Measurements from ENCODE around the gene DOCK2.
"Not testable (repeated sequence)": the region's sequence is repeated elsewhere in the genome, so short reads cannot be mapped to it uniquely, and the experiment has no call there.

Gene DOCK2

DNA sequence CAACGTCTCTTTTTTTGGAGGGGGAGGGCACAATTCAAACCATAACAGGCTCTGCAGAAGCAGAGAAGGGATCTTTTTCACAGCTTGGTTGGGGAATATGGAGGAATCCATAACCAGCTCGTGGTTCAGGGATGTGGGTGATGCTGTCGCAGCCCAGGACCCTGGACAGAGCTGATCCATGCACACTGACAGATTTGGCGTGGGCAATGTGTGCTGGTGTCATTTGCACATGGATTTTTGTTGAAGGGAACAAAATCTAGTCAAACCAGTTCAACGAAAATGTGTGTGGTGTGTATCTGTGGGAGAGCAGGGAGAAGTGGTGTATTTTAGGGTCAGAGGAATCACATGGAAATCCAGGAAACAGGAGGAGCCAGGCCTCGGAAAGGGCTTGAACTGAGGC, 4.2 kb downstream of the DOCK2 start:
- no peak for DNase-seq

DNA sequence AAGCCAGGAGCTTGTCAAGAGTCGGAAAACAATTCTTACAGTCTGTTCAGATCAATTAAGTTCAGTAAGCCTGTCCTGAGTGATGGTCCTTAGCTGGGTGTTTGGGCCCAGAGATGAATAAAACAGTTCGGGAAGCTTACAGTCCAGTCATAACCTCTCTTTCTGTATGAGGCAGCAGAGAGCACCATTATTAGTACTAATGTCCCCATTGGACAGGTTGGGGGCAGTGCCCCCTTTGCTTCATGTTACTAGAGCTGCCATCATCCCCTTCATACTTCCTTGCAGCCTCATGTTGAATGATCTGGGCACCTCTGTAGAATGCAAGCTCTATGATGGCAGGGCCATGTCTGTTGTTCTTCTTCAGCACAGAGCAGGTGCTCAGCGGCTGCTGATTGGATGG, 9.8 kb downstream of the DOCK2 start:
- DNase-seq, result no peak

DNA sequence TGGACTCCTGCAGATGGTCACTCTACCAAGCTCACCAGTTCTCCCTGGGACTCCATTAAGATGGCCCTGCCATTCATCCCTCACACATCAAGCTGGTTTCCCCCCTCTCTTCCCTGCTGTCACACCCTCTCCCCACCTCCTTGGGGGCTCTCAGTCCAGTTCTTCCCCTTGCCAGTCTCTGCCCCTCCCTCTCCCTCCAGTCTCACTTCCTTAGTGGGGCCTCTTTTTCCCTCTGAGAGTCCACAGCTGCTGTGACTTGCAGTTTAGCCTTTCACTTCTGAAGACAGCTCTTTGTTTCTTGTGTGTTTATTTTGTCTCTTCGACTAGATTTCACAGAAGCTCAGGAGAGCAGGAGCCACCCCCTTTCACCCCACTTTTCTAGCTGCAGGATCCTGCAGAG, 10.5 kb downstream of the DOCK2 start:
- no peak for DNase-seq

DNA sequence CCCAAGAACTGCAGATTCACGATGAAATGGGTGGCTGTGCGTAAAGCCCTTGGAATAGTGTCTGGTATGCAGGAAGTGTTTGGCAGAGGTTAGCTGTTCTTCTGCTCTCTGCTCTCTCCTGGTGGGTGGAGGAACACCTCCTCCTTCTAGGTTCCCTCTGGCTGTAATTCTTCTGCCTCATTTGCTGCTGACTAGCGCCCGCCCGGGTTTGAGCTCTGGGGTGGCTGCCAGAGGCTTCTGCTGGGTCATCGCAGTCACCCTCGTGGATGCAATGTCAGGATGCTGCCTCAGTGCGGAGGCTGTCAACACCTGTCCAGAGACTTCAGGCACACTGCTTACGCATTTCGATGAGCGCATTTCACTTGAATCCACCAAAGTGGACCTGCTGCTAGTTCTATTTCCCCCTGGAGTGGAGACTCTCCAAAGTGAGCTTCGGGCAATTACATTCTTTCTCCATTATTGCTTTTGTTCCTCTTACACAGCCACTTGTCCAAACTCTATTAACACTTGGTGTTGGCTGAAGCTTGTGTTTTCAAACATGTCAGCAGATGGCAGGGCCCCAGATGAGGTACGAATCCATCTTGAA, 11.7 kb downstream of the DOCK2 start:
- DNase-seq, result no peak

DNA sequence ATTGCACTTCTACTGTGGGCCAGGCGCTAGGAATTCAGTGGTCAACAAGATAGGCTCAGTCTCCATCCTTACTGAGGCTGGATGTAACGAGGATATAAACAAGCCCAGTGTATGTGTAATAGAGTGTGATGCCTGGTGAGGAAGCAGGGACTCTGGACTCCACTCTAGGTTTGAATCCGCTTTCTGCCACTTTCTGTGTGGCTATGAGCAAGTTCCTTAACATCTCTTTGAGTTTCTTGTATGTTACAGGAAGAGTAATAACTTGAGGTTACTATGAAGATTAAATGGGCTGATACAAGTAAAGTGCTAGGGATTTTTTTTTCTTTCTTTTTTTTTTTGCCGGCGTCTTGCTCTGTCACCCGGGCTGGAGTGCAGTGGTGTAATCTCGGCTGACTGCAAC, 12.4 kb downstream of the DOCK2 start:
- DNase-seq, result no peak

DNA sequence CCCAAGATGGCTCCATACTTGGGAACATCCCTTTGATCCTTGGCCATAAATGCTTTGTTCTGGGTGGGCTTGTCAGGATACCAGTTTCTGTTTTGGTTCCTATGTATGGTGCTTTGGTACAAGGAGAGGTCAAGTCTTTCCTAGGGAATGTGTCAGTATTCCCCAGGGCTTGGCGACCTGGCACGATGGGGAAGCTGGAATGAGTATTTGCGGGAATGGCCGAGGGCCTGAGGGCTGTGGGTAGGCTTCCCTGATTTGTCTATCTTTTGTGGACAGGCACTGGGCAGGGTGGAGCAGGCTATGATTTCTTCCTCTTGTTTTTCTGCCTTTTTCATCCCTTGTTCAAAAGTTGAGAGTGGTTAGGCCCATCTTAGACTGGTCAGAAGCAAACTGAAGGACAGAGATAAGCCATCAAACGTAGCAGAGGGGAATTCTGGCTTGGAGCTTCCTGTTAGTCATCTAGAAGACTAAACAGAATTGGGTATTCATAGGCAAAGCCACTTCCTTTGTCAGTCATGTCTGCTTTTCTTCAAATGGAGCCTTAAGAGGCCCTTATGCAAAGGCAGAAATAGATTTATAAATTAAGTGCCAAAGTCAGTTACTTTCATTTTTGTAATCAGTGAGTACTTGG, 13.7 kb downstream of the DOCK2 start:
- DNase-seq, result peak in 1 of 2 experiments; percentile 52

DNA sequence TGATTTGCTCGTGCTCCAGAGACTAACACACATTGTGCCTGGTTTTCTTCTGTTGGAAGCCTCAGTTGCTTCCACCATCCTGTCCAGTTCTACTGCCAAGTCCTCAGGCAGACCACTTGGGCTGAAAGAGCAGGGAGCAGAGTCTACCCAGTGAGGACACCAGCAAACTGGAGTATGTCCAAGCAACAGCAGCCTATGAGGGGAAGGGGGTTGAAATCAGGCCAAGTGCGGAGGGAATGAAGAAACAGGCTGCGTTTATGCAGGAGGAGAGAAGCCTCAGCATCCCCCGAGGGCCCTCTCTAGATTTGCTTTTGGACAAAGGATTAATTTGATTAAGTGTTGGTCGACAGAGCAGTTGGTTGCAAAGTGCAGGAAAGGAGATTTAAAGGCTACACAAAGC, 14.5 kb downstream of the DOCK2 start:
- no peak for DNase-seq

DNA sequence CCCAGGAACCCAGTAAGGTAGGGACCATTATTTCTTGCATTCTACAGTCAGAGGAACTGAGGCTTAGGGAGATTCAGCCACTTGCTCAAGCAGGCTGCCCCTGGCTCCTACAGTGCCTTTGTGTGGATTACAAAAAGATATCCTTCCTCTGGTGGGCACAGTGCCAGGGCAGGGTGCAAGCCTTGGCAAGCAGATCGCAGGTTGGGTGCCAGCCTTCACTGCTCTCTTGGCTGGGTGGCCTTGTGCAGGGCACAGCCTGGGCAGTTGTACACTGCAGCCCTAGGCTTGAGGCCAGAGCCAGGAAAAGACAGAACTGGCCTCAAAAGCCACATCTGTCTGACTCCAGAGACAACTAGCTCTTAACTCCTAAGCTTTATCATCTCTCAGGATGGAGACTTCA, 15.0 kb downstream of the DOCK2 start:
- no peak for DNase-seq

DNA sequence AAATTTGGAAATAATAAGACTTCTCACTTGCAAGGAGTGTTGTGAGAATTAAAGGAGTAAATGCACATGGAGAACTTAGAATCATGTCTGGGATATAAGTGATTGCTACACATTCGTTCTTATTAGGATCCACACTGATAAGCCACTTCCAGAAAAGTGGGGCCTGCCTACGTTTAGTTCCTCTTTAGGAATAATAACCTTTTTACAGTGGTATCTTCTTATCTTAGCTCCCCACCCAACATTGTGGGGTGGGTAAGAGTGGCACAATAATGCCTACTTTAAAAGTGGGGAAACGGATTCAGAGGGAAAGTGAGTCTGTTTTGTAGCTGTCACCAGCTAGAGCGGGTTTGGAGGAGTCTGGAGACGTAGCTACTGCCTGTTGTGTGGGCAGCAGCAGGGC, 16.0 kb downstream of the DOCK2 start:
- no peak for DNase-seq

DNA sequence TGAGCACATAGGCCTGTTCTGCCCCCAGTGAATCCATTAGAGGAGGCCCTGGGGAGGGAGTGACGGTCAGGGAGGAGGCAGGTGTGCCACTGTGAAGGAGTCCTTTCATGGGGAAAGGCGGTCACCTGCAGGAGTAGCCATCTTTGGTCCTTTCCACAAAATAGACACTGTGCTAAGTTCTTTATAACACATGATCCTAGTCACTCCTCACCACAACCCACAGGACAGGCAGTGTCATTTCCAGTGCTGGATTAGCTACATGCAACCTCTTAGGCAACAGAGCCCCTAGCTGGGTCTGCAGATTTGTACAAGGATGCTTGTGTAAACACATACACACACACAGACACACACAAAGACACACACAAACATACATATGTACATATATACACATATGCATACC, 18.3 kb downstream of the DOCK2 start:
- DNase-seq, result no peak

DNA sequence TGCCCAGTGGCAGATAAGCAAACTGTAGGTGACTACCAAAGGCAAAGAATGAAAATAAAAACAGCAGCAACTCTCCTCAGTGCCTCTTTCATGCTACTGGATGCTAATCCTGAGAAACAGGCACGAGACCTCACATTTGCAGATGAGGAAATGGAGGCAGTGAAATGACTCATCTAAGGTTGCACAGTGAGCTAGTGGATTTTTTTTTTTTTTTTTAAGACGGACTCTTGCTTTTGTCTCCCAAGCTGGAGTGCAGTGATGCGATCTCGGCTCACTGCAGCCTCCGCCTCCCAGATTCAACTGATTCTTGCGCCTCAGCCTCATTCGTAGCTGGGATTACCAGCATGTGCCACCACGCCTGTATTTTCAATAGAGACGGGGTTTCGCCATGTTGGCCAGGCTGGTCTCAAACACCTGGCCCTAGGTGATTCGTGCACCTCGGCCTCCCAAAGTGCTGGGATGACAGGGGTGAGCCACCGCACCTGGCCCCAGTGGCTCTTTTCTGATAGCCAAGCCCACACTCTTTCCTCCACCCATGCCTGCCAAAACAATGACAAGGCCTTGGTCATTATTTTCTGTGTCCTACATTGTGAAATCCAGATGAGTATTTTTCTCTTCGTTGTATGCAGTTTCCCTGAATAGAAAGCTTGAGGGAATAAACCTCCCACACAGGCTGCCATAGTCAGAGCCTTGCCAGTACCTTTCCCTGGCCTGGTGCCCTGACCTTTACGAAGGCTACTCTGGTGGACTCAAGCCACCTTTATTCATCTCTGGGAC, 19.2 kb downstream of the DOCK2 start:
- DNase-seq, result no peak

DNA sequence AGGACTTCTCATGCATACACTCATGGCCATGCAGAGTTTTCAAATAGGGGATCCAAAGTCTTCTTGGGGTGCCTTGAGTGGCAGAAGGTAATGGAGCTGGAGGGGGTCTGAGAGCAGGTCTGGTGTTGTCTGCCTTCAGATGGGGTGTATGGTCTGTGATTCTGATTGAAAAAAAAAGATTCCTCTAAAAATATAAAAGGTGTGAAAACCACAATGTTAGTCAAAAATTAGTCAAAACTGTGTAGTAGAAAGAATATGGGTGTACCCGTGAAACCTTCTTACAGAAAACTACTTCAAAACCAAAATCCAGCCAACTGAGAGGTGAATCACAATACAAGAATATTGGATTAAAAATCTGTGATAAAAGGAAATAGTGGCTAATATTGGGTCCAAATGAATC, 20.1 kb downstream of the DOCK2 start:
- no peak for DNase-seq

DNA sequence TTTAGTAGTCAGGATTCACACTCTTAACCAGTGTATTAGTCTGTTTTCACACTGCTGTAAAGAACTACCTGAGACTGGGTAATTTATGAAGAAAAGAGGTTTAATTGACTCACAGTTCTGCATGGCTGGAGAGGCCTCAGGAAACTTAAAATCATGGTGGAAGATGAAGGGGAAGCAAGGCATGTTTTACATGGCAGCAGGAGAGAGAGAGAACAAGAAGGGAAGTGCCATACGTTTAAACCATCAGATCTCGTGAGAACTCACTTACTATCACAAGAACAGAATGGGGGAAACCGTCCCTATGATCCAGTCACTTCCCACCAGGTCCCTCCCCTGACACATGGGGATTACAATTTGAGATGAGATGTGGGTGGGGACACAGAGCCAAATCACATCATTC, 25.4 kb downstream of the DOCK2 start:
- DNase-seq, result not testable (repeated sequence)

DNA sequence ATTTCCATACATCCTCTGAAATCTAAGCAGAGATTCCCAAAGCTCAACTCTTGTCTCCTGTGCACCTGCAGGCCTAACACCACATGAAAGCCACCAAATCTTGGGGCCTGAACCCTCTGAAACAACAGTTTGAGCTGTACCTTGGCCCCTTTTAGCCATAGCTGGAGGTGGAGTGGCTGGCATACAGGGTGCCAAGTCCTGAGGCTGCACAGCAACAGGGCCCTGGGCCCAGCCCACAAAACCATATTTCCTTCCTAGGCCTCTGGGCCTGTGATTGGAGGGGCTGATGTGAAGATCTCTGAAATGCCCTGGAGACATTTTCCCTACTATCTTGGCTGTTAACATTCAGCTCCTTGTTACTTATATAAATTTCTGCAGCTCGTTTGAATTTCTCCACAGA, 26.5 kb downstream of the DOCK2 start:
- DNase-seq, result no peak

DNA sequence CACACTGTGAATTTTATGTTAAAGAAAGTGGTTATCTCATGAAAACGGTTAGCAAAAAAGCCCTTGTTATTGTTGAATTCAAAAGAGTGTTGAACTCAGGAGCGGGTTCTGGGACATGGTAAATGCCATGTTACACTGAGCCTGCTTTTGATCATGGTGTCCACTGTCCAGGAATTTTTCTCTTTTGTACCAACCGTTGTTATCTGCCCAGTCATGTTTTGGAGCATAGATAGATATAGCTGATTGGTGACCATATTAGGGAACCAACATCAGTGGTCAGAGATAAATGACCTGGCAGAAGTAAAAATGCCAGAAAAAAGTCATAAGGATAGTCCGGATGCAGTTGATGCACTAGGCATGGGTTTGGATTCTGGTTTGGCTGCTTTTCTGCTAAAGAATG, 29.3 kb downstream of the DOCK2 start:
- no peak for DNase-seq

DNA sequence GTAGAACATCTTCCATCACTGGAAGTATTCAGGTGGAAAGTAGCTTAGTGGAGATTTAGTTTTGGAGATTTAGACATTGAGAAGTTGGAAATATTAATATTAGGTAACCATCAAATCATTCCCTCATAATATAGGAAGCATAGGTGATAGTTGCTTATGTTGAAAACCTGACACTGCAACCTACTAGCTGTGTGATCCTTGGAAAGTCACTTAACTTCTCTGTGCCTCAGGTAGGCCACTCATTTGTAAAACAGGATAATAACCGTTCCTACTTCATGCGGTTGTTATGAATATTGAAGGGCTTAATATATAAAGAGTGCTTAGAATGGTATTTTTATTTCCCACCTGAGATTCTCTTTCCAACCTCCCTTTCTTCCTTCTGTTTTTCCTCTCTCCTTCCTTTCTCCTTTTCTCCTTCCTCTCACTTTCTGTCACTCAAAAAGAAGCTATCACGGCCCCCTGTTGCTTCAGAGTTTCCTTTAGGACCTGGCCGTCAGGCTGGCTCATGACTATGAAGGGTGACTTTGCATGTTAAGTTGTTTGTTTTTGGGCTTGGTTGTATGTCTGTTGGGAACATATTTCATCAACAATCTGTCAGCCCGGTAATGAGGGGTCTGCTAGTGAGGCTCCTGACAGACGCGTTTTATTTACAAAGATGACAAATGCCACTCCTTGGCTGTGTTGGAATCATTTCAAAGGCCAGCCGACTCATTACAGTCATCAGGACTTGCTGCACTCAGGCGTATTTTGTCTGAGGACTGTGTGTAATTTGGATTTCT, 31.0 kb downstream of the DOCK2 start:
- no peak for DNase-seq

DNA sequence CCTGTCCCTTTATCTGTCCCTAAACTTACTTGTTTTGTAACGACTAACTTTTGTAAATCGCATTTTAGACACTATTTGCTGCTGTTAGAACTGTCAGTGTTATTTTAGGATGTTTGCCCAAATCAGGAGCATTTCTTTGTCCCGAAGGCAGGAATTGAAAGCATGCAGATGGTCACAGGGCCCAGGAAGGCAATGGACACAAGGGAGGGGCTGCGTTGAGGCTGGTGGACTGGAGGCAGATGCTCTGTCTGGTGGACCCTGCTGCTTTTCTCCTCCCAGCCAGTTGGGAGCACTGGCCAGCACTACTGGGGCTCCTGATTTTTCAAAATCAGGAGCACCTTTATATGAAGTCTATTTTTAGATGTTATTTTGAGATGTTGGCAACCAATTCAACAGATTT, 31.7 kb downstream of the DOCK2 start:
- no peak for DNase-seq

DNA sequence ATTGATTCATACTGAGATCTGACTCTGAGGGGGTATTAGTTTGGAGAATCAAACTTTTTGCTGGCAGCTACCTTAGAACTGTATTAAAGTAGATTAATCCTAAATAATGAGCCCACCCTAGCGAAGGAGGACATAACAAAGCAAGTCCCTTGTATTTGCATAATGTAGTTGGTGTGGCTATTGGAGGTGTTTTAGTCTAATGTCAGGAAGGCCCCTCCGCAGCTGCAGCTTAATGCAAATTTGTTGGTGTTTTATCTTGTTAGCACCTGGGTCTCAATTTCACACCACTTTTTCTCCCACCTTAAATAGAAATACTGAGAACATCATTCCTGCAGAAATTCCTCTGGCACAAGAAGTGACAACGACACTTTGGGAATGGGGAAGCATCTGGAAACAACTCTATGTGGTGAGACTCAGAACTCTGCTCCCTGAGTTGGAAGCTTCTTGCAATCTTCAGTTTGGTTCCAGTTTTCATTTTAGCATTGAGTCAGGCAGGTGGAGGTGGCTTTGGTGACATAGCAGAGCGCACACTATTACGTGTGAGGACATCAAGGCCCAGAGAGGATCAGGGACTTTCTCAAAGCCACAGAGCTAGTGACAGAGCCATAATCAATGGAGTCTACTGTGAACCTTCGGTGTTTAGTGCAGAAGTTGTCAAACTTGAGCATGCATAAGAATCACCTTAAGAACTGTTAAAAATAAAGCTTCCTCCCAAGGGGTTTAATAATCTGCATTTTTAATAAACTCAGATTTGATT, 33.9 kb downstream of the DOCK2 start:
- DNase-seq, result no peak

DNA sequence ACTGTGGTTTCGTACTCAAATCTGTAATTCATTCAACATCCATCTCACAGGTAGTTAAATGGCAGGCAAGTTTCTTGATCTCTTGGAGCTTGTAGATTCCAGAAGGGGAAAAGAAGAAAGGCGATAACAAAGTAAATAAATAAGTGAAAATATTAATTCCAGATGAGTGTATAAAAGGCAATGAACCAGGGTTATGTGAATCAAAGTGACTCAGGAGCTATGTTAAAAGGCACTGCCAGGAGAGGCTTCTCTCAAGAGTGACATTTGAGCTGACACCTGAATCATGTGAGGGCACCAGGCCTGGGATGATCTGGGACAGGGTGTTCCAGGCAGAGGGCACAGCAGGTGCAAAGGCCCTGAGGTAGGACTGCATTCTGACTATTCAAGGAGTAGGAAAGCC, 45.0 kb downstream of the DOCK2 start:
- no peak for DNase-seq

DNA sequence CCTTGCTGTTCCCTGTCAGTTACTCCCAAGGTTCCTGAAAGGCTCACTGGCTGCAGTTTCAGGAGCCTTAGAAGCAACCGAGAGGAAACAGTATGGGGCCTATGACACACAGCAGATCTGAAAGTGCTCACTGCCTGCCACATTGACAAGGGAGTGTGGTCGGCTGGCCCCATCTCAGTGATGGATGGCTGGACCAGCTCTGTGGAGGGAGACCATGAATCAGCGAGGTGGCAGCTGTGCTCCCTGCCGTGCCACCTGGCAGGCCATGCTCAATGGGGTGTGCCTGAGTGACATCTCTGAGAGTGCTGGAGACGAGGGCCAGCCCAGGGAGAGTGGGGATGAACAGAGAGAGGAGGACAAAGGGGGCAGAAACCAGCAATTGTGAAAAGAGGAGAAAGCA, 49.1 kb downstream of the DOCK2 start:
- no peak for DNase-seq

DNA sequence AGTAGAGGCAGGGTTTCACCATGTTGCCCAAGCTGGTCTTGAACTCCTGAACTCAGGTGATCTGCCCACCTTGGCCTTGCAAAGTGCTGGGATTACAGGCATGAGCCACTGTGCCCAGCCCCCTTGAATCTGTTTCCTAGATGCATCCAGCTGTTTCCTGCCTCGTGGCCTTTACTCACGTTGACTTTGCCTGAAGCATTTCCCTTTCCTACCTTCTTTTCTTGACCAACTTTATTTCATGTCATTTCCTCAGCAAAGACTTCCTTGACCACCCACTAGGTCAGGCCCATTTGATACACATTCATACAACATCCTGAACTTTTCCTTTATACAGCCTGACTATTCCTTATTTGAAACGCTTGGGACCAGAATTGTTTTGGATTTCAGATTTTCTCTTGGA, 51.0 kb downstream of the DOCK2 start:
- no peak for DNase-seq

DNA sequence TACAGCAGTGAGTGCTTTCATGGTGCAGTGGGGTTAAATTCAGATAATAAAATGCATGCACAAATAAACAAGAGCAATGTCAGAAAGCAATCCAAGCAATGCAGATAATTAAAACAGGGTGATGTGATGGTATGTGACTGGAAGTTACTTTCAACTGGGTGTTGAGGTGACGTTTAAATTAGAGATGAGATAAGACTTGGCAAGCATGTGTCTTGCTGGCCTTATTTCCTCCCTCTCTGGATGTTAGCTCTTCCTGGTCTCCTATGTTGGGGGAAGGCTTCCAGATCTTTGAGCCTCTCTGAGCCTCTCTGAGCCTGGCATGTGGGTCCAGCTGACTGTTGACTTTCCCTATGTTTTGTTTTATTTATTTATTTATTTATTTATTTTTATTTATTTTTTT, 54.4 kb downstream of the DOCK2 start:
- no peak for DNase-seq

DNA sequence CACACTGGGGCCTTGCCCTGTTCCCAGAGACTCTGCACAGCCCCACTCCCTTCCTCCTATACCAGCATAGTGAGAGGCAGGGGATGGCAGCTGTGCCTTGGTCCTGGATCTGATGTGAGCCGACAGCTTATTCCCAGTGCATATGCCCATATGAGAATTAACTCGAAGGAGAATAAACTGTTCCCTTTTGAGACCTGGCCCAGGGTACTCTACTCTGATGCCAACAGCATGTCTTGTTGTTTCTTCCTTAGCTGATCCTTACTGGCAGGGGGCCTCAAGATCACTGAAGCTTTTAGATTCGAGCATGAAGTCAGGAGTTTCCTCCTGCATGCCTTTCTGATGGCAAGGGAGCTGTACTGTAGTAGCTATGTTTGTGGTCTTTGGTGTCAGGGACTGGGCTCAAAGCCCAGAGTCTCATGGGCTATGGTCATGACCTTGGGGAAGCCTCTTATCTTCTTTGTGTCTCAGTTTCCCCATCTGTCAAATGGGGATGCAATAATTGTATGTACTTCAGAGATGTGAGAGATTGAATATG, 57.1 kb downstream of the DOCK2 start:
- no peak for DNase-seq
